OCI-LY3 (cell line): ENCODE results near the gene APBB1IP.
"Not testable (repeated sequence)": the region's sequence is repeated elsewhere in the genome, so short reads cannot be mapped to it uniquely, and the experiment has no call there.

Experiments used
- H2AFZ ChIP-seq: fragments of 200-600, 300-600 bp; shearing (Covaris generic); 2 replicates; pipeline ENCODE4 v1.6.0; 2014; ENCODE audit warnings: antibody characterized with exemption, low read depth, low read length
- H3K27ac ChIP-seq: fragments of 200-600, 300-600 bp; sonication (generic); 2 replicates; pipeline ENCODE4 v1.5.1; 2014; ENCODE audit warnings: mild to moderate bottlenecking, low read length, moderate library complexity, mixed read lengths
- H3K27me3 ChIP-seq: fragments of 200-600, 300-600 bp; sonication (generic); 2 replicates; pipeline ENCODE4 v1.6.1; 2014; ENCODE audit warnings: low read depth, low read length, mixed read lengths
- H3K36me3 ChIP-seq: fragments of 200-600, 300-600 bp; sonication (generic); replicated peaks from 2 replicates; pipeline ENCODE3; 2014; ENCODE audit warnings: low read depth, low read length, mixed read lengths
- H3K4me1 ChIP-seq: fragments of 300-600, 200-600 bp; sonication (generic); 2 replicates; pipeline ENCODE4 v1.6.1; 2014; ENCODE audit warnings: low read length, mixed read lengths
- H3K4me2 ChIP-seq: fragments of 200-600, 300-600 bp; sonication (generic); 2 replicates; pipeline ENCODE4 v1.6.1; 2014; ENCODE audit warnings: low read length, mixed read lengths
- H3K4me3 ChIP-seq: fragments of 300-600, 200-600 bp; sonication (generic); 2 replicates; pipeline ENCODE4 v1.5.1; 2014; ENCODE audit warnings: antibody characterized with exemption, mild to moderate bottlenecking, low read length, moderate library complexity
- H3K79me2 ChIP-seq: fragments of 300-600, 200-600 bp; shearing (Covaris generic); 2 replicates; pipeline ENCODE4 v1.6.1; 2014; ENCODE audit warnings: mild to moderate bottlenecking, low read length, mixed read lengths
- H3K9ac ChIP-seq: fragments of 300-600, 200-600 bp; shearing (Covaris generic); 2 replicates; pipeline ENCODE4 v1.6.0; 2014; ENCODE audit warnings: mild to moderate bottlenecking, low read length, moderate library complexity
- H3K9me3 ChIP-seq: fragments of 200-600, 300-600 bp; shearing (Covaris generic); 2 replicates; pipeline ENCODE4 v1.6.1; 2014; ENCODE audit warnings: low read length, mixed read lengths; ENCODE audit not compliant: insufficient read depth
- H4K20me1 ChIP-seq: fragments of 200-600, 300-600 bp; sonication (generic); 2 replicates; pipeline ENCODE4 v1.6.1; 2016; ENCODE audit warnings: low read length, mixed read lengths; ENCODE audit not compliant: insufficient read depth
- EZH2phosphoT487 ChIP-seq: fragments of 200-600 bp; shearing (Covaris generic); IDR thresholded peaks from 2 replicates; pipeline ENCODE4 v1.6.1; 2018; ENCODE audit warnings: antibody characterized with exemption, mixed run types, low read depth
- TF ChIP-seq, protein P1 (sequence below): fragments of 200-600, 300-600 bp; sonication (generic); IDR thresholded peaks from 2 replicates; pipeline ENCODE4 v1.5.1; 2014; ENCODE audit warnings: antibody characterized with exemption, low read length, low read depth

Gene APBB1IP

DNA sequence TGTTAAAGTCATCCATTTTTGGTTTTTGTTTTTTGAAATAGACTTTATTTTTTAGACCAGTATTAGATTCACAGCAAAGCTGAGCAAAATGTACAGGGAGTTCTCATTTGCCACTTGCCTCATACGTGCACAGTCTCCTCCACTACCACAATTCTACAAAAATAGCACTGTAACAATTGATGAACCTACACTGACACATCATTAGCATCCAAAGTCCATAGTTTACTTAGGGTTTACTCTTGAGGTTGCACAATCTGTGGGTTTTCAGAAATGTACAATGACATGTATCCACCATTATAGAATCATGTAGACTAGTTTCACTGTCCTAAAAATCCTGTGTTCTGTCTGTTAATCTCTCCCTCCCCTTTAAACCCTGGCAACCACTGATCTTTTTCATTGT lies 133.5 kb downstream of the APBB1IP start:
- TF ChIP-seq, protein P1, sequence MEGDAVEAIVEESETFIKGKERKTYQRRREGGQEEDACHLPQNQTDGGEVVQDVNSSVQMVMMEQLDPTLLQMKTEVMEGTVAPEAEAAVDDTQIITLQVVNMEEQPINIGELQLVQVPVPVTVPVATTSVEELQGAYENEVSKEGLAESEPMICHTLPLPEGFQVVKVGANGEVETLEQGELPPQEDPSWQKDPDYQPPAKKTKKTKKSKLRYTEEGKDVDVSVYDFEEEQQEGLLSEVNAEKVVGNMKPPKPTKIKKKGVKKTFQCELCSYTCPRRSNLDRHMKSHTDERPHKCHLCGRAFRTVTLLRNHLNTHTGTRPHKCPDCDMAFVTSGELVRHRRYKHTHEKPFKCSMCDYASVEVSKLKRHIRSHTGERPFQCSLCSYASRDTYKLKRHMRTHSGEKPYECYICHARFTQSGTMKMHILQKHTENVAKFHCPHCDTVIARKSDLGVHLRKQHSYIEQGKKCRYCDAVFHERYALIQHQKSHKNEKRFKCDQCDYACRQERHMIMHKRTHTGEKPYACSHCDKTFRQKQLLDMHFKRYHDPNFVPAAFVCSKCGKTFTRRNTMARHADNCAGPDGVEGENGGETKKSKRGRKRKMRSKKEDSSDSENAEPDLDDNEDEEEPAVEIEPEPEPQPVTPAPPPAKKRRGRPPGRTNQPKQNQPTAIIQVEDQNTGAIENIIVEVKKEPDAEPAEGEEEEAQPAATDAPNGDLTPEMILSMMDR = no peak
- TF ChIP-seq EZH2phosphoT487 = no peak
- H2AFZ ChIP-seq = no peak overlapping the region
- H3K79me2 ChIP-seq = no peaks in the 10 kb centered on the region
- H3K27me3 ChIP-seq = no peaks in the 10 kb centered on the region
- H3K4me3 ChIP-seq = no peak overlapping the region
- no peaks in the 10 kb centered on the region for H3K9me3 ChIP-seq
- H3K9ac ChIP-seq = no peak overlapping the region
- no peaks in the 10 kb centered on the region for H4K20me1 ChIP-seq
- H3K27ac ChIP-seq = no peak overlapping the region
- peaks cover 17% of the 10 kb centered on the region for H3K4me1 ChIP-seq
- no peak overlapping the region for H3K4me2 ChIP-seq
- peaks cover 36% of the 10 kb centered on the region for H3K36me3 ChIP-seq

DNA sequence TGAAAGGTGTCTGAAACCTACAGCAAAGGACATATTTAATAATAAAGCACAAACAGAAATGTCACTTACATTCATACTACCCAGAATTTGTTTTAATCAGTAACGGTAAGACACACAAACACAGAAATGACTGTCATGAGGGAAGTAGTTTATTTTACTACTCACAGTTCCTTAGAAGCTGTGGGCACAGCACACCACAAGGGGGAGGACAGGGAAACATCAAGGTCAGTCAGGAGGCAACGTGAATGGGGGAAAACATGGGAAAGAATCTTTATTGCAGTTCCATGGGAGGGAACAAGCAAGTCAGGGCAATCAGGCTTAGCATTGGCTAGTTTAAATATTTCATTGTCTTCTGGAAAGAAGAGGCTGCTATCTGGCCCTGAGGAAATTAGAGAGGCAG lies 135.5 kb downstream of the APBB1IP start:
- Histone ChIP-seq H3K4me1 (peaks cover 17% of the 10 kb centered on the region), H3K9me3 (no peaks in the 10 kb centered on the region), H3K9ac (no peak overlapping the region), H4K20me1 (no peaks in the 10 kb centered on the region), H3K27me3 (no peaks in the 10 kb centered on the region), H2AFZ (no peak overlapping the region), H3K36me3 (peaks cover 33% of the 10 kb centered on the region), H3K27ac (peak overlapping the region; percentile 8; the same call in 1 of the 2 replicates), H3K4me3 (no peak overlapping the region), H3K4me2 (0 out of 2 replicates have a peak overlapping the region, but pooled peaks have one; percentile 14), H3K79me2 (no peaks in the 10 kb centered on the region)
- TF ChIP-seq, protein P1 = no peak
- no peak for TF ChIP-seq EZH2phosphoT487

DNA sequence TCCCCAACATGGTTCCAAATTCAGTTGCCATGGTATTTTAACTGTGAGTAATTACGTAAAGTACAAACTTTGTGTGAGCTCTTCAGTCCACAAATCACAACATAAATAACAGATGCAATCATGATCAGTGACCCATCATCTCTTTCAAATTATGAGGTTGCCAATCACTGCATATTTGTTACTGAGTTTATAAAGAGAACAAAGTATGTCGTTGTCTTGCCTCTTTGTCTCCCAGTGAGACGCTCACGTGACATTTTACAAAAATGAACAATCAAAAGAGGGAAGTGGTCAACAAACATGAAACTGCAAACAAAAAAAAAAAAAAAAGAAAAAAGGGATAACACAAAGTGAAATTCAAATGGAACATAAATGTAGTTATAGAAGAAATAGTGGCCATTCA lies 136.6 kb downstream of the APBB1IP start:
- H3K9ac ChIP-seq = no peak overlapping the region
- no peaks in the 10 kb centered on the region for H3K79me2 ChIP-seq
- H2AFZ ChIP-seq = no peak overlapping the region
- H3K9me3 ChIP-seq = no peaks in the 10 kb centered on the region
- peak overlapping the region; percentile 28; the same call in 1 of the 2 replicates for H3K4me2 ChIP-seq
- H3K27me3 ChIP-seq = no peaks in the 10 kb centered on the region
- peaks cover 29% of the 10 kb centered on the region for H3K36me3 ChIP-seq
- H4K20me1 ChIP-seq = no peaks in the 10 kb centered on the region
- no peak overlapping the region for H3K4me3 ChIP-seq
- H3K4me1 ChIP-seq = peaks cover 17% of the 10 kb centered on the region
- no peak for TF ChIP-seq EZH2phosphoT487
- TF ChIP-seq, protein P1 = no peak
- peak overlapping the region; percentile 67 for H3K27ac ChIP-seq

DNA sequence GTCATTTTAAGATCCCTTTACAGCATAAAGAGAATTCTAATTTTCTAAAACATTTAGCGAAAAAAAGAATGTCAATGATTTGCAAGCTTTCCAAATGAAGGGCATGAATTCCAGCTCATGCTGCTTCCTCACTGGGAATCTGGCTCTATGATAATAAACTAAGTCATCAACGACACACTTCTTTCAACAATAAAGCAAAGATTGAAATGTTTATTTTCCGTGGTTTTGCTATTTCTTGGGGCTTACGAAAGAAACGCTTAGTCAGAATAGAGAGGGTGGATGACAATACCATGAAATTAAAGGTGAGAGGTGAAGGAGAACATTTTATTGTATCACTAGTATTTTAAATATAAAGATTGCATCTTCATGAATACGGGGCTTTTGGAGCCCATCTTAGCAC lies 140.2 kb downstream of the APBB1IP start:
- not testable (repeated sequence) for H3K9me3 ChIP-seq, H3K9ac ChIP-seq

More for the DNA sequence above, 140.2 kb downstream of the APBB1IP start:
- H3K4me1 ChIP-seq = peaks cover 12% of the 10 kb centered on the region
- not testable (repeated sequence) for H4K20me1 ChIP-seq, H3K79me2 ChIP-seq, H3K36me3 ChIP-seq, H3K4me3 ChIP-seq, H3K27me3 ChIP-seq, H3K4me2 ChIP-seq, H2AFZ ChIP-seq, H3K27ac ChIP-seq
